Glutamatergic neuron (in vitro differentiated cells): ENCODE results near the gene CFAP20DC. TPM values are rescaled to one million over a fixed set of nuclear protein-coding genes. Genes with fewer than 3 reads are reported as not detected.
"Not testable (repeated sequence)": the region's sequence is repeated elsewhere in the genome, so short reads cannot be mapped to it uniquely, and the experiment has no call there.

Experiments used
- DNase-seq: peaks from one replicate; pipeline ENCODE4 v3.0.0; 2022
- H3K27ac Mint-ChIP-seq: one replicate; pipeline ENCODE4 v1.8.0; 2020; ENCODE audit warnings: mild to moderate bottlenecking, mixed read lengths, inconsistent platforms; ENCODE audit not compliant: unreplicated experiment
- H3K27me3 Mint-ChIP-seq: one replicate; pipeline ENCODE4 v1.8.0; 2020; ENCODE audit warnings: mild to moderate bottlenecking, moderate library complexity, mixed read lengths, inconsistent platforms; ENCODE audit not compliant: unreplicated experiment
- H3K36me3 Mint-ChIP-seq: one replicate; pipeline ENCODE4 v1.8.0; 2020; ENCODE audit warnings: mild to moderate bottlenecking, mixed read lengths, inconsistent platforms; ENCODE audit not compliant: unreplicated experiment
- H3K4me1 Mint-ChIP-seq: one replicate; pipeline ENCODE4 v1.8.0; 2020; ENCODE audit warnings: mild to moderate bottlenecking, low read depth, mixed read lengths, inconsistent platforms; ENCODE audit not compliant: unreplicated experiment
- H3K4me3 Mint-ChIP-seq: one replicate; pipeline ENCODE4 v1.8.0; 2020; ENCODE audit warnings: mild to moderate bottlenecking, mixed read lengths, inconsistent platforms; ENCODE audit not compliant: unreplicated experiment
- H3K9me3 Mint-ChIP-seq: one replicate; pipeline ENCODE4 v1.8.0; 2020; ENCODE audit warnings: mild to moderate bottlenecking, moderate library complexity, mixed read lengths, inconsistent platforms; ENCODE audit not compliant: unreplicated experiment
- total RNA-seq: library from RNA; stranded (reverse); fragmentation: NEBNext Ultra II Directional; extraction: Animal tissue kit (Norgen Biotek cat#: 25700); gene quantifications from one replicate; pipeline ENCODE4 v1.2.1, GENCODE V29; 2021; ENCODE audit not compliant: unreplicated experiment
- TF ChIP-seq, protein P1 (sequence below): fragments of 200-600 bp; sonication (generic); IDR thresholded peaks from one replicate; pipeline ENCODE4 v1.5.0; 2021; ENCODE audit not compliant: partially characterized antibody, unreplicated experiment

The CFAP20DC gene
- total RNA-seq, 1 donor from 2014 or later: 8.4 TPM

GRCh38 chr3:58861551-58861950 lies 188.3 kb downstream of the CFAP20DC start:
- H3K36me3 Mint-ChIP-seq: no peaks in the 10 kb centered on the region
- TF ChIP-seq, protein P1, sequence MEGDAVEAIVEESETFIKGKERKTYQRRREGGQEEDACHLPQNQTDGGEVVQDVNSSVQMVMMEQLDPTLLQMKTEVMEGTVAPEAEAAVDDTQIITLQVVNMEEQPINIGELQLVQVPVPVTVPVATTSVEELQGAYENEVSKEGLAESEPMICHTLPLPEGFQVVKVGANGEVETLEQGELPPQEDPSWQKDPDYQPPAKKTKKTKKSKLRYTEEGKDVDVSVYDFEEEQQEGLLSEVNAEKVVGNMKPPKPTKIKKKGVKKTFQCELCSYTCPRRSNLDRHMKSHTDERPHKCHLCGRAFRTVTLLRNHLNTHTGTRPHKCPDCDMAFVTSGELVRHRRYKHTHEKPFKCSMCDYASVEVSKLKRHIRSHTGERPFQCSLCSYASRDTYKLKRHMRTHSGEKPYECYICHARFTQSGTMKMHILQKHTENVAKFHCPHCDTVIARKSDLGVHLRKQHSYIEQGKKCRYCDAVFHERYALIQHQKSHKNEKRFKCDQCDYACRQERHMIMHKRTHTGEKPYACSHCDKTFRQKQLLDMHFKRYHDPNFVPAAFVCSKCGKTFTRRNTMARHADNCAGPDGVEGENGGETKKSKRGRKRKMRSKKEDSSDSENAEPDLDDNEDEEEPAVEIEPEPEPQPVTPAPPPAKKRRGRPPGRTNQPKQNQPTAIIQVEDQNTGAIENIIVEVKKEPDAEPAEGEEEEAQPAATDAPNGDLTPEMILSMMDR: no peak
- H3K27me3 Mint-ChIP-seq: no peaks in the 10 kb centered on the region
- no peak for DNase-seq
- no peaks in the 10 kb centered on the region for H3K9me3 Mint-ChIP-seq
- H3K4me1 Mint-ChIP-seq: peaks cover 14% of the 10 kb centered on the region
- no peak overlapping the region for H3K4me3 Mint-ChIP-seq
- H3K27ac Mint-ChIP-seq: no peak overlapping the region

- no peak for DNase-seq
- H3K4me3 Mint-ChIP-seq: peak overlapping the region; percentile 21
- peaks cover 1% of the 10 kb centered on the region for H3K27me3 Mint-ChIP-seq
- no peaks in the 10 kb centered on the region for H3K9me3 Mint-ChIP-seq
- H3K36me3 Mint-ChIP-seq: no peaks in the 10 kb centered on the region
- TF ChIP-seq, protein P1: no peak
- H3K4me1 Mint-ChIP-seq: peaks cover 13% of the 10 kb centered on the region
- peak overlapping the region; percentile 73 for H3K27ac Mint-ChIP-seq
These were observed 191.7 kb downstream of the CFAP20DC start for GRCh38 chr3:58858126-58858525.

GRCh38 chr3:58857402-58857801 lies 192.4 kb downstream of the CFAP20DC start:
- Mint-ChIP-seq H3K27ac (no peak overlapping the region), H3K4me3 (peak overlapping the region; percentile 52), H3K27me3 (peaks cover 1% of the 10 kb centered on the region), H3K36me3 (no peaks in the 10 kb centered on the region), H3K4me1 (peaks cover 13% of the 10 kb centered on the region), H3K9me3 (no peaks in the 10 kb centered on the region)
- DNase-seq: no peak
- TF ChIP-seq, protein P1: no peak

GRCh38 chr3:58848826-58849225 lies 201.0 kb downstream of the CFAP20DC start:
- Mint-ChIP-seq H3K27me3 (no peaks in the 10 kb centered on the region), H3K27ac (peak overlapping the region; percentile 53), H3K4me1 (peaks cover 9% of the 10 kb centered on the region), H3K9me3 (no peaks in the 10 kb centered on the region), H3K36me3 (no peaks in the 10 kb centered on the region), H3K4me3 (peak overlapping the region; percentile 21)
- peak; percentile 21 for DNase-seq
- TF ChIP-seq, protein P1: no peak

- not testable (repeated sequence) for H3K4me3 Mint-ChIP-seq
- H3K27ac Mint-ChIP-seq: peak overlapping the region; percentile 17
These were observed 207.6 kb downstream of the CFAP20DC start for GRCh38 chr3:58842050-58842747.

More at GRCh38 chr3:58842050-58842747, 207.6 kb downstream of the CFAP20DC start:
- peak; percentile 48 for DNase-seq
- H3K4me1 Mint-ChIP-seq, H3K36me3 Mint-ChIP-seq, H3K9me3 Mint-ChIP-seq, H3K27me3 Mint-ChIP-seq: not testable (repeated sequence)
